ENCODE measurements around the gene MMP19. TPM values are rescaled to one million over a fixed set of nuclear protein-coding genes. Genes with fewer than 3 reads are reported as not detected.
A peak's percentile ranks its signal among the peaks of the same experiment; 100 is the strongest.

Gene MMP19
- total RNA-seq, 3 donors from 2014 or later: not detected

DNA sequence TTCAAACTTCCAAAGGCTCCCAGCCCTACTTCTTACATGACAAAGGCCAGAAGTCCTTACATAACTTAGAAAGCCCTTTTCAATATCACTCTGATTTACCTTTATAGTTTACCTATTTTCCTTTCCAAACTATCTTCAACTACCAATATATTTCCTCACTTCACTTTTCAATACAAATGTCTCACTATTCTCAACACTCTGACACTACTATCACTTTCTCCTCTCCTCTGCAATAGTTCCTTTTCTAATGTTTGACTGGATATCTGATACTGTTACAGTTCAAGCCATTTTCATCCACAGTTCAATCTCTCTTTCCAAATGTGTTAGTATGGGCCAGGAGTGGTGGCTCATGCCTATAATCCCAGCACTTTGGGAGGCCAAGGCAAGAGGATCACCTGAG is 28.5 kb downstream of the MMP19 start:
- ATAC-seq: no peak
- Mint-ChIP-seq H3K4me3 (peak overlapping the region; percentile 5), H3K36me3 (ENCODE audit: insufficient read depth) (peaks cover 11% of the 10 kb centered on the region), H3K4me1 (ENCODE audit: low read depth) (peaks cover 54% of the 10 kb centered on the region), H3K27me3 (ENCODE audit: low read depth) (no peaks in the 10 kb centered on the region), H3K9me3 (no peaks in the 10 kb centered on the region)
- no peak for DNase-seq

DNA sequence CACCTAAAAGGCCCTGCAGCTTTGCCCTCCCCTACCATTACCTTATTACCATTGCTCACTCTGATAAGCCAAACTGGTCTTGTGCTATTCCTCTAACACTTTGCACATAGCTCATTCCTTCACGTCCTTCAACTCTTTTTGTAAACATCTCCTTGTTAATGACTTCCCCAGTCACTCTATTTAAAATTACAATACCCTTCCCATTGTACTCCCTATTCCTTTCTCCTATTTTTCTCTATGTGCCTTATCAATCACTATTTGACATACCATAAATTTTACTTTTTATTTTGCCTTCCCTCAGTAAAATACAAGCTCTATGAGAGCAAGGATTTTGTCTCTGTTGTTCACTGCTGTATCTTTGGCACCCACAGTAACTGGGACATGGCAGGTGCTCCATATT is 30.6 kb downstream of the MMP19 start:
- Mint-ChIP-seq H3K9me3 (no peaks in the 10 kb centered on the region), H3K36me3 (ENCODE audit: insufficient read depth) (peaks cover 14% of the 10 kb centered on the region), H3K4me3 (no peak overlapping the region), H3K4me1 (ENCODE audit: low read depth) (peaks cover 45% of the 10 kb centered on the region), H3K27me3 (ENCODE audit: low read depth) (no peaks in the 10 kb centered on the region)
- no peak for ATAC-seq
- DNase-seq: no peak

DNA sequence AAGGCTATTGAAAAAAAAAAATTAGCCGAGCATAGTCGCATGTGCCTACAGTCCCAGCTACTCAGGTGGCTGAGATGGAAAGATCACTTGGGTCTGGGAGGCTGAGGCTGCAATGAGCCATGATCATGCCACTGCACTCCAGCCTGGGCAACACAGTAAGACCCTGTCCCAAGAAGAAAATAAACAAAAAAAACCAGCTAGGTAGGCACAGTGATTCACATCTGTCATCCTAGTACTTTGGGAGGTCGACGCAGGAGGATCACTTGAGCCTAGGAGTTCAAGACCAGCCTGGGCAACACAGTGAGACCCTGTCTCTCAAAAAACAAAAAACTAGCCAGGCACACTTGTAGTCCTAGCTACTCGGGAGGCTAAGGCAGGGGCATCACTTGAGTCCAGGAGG is 33.5 kb downstream of the MMP19 start:
- H3K9me3 Mint-ChIP-seq: no peaks in the 10 kb centered on the region
- no peaks in the 10 kb centered on the region for H3K27me3 Mint-ChIP-seq (ENCODE audit: low read depth)
- no peak overlapping the region for H3K4me3 Mint-ChIP-seq
- peaks cover 13% of the 10 kb centered on the region for H3K36me3 Mint-ChIP-seq (ENCODE audit: insufficient read depth)
- peaks cover 33% of the 10 kb centered on the region for H3K4me1 Mint-ChIP-seq (ENCODE audit: low read depth)
- no peak for DNase-seq
- no peak for ATAC-seq

DNA sequence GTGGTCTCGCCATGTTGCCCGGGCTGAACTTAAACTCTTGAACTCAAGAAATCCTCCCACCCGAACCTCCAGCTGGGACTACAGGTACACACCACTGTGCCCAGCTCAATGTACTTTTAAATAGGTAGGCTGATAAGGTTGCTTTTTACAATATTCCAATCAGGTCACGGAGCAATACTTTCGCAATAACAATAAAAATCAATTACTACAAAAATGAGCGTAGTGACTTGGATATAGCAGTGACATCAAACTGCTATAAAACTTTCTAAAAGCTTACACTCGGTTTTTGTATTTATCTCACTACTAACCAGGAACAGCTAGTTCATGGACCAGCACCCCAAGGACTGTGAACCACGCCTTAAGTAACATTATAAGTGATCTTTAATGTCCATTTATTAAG is 35.8 kb downstream of the MMP19 start:
- no peak for DNase-seq
- Mint-ChIP-seq H3K4me1 (ENCODE audit: low read depth) (peaks cover 18% of the 10 kb centered on the region), H3K9me3 (no peaks in the 10 kb centered on the region), H3K4me3 (no peak overlapping the region), H3K27me3 (ENCODE audit: low read depth) (no peaks in the 10 kb centered on the region), H3K36me3 (ENCODE audit: insufficient read depth) (peaks cover 13% of the 10 kb centered on the region)
- no peak for ATAC-seq

DNA sequence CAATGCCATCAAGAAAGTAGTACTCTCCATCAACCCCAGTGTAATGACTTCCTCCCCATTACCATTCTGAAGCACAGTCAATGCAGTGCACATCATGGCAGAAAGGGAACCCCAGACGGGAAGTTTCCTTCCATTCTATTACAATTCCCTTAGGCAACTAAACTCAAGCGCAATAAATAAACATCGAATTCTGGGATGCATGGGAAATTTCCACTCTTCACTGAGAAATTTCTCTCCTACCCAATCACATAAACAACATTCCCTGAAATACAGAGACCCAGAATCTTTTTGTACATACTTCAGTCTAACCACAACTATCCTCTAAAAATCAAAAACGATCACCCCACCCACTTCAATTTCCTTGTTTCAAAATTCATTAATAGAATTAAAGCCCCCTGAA is 45.2 kb downstream of the MMP19 start:
- Mint-ChIP-seq H3K36me3 (ENCODE audit: insufficient read depth) (peaks cover 29% of the 10 kb centered on the region), H3K9me3 (no peaks in the 10 kb centered on the region), H3K27me3 (ENCODE audit: low read depth) (no peaks in the 10 kb centered on the region), H3K4me3 (no peak overlapping the region), H3K4me1 (ENCODE audit: low read depth) (peaks cover 2% of the 10 kb centered on the region)
- DNase-seq (no peak), ATAC-seq (no peak)

DNA sequence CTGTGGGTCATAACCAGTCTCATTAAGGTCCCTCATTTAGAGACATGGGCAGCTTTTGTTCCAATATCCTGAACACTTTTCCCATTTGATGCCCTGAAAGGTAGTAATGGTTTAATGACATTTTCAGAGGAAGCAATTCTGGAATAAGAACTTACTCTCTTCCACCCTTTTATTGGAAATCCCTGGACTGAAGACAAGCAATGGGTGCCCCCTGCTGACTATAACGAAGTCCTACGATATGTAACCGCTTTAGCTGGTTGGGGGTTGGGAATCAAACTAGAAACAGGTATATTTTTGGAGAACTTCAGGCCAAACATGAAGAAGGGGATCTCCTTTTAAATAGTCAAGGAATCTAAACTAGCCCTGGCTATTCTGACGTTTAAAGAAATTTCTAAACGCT is 45.7 kb downstream of the MMP19 start:
- ATAC-seq (no peak), DNase-seq (no peak)
- no peaks in the 10 kb centered on the region for H3K27me3 Mint-ChIP-seq (ENCODE audit: low read depth)
- H3K4me1 Mint-ChIP-seq (ENCODE audit: low read depth): peaks cover 2% of the 10 kb centered on the region
- H3K9me3 Mint-ChIP-seq: no peaks in the 10 kb centered on the region
- peaks cover 29% of the 10 kb centered on the region for H3K36me3 Mint-ChIP-seq (ENCODE audit: insufficient read depth)
- no peak overlapping the region for H3K4me3 Mint-ChIP-seq

DNA sequence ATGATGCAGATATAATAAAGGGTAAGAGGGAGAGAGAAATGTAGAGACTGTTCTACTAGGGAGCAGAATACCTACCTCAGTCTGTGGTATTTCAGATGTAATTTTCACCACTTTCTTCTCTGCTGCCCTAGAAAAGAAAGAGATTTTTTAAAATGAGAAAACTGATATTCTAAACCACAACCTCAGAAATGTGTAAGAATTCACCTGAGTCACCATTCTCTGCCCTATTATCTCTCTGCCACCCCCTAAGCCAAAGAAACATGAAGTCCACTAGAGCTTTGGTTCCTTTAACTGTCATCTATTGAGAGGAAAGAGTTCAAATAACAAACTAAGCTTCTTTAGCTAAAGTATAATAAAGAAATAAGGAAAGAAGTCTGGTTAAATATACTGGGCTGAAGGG is 46.8 kb downstream of the MMP19 start:
- peaks cover 28% of the 10 kb centered on the region for H3K36me3 Mint-ChIP-seq (ENCODE audit: insufficient read depth)
- no peaks in the 10 kb centered on the region for H3K9me3 Mint-ChIP-seq
- no peaks in the 10 kb centered on the region for H3K27me3 Mint-ChIP-seq (ENCODE audit: low read depth)
- H3K4me3 Mint-ChIP-seq: no peak overlapping the region
- ATAC-seq (no peak), DNase-seq (no peak)
- peaks cover 2% of the 10 kb centered on the region for H3K4me1 Mint-ChIP-seq (ENCODE audit: low read depth)

DNA sequence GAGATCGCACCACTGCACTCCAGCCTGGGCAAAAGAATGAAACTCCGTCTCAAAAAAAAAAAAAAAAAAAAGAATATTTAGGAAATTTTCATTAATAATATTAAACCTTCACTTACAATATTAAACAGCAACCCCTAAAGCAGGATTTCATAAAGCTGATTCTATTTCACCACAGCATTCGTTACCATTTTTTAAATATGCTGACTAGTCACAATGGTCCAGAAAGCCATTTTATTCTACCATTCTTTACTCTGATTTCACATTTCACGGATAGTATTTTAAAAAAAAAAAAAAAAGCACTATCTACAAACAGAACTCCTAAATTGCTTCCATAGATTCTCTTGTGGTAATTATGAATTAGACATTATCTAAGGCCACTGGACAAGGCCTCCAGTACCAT is 52.8 kb downstream of the MMP19 start:
- Mint-ChIP-seq H3K27me3 (ENCODE audit: low read depth) (no peaks in the 10 kb centered on the region), H3K9me3 (no peaks in the 10 kb centered on the region), H3K4me3 (no peak overlapping the region), H3K36me3 (ENCODE audit: insufficient read depth) (peaks cover 27% of the 10 kb centered on the region), H3K4me1 (ENCODE audit: low read depth) (no peaks in the 10 kb centered on the region)
- DNase-seq: no peak
- no peak for ATAC-seq

DNA sequence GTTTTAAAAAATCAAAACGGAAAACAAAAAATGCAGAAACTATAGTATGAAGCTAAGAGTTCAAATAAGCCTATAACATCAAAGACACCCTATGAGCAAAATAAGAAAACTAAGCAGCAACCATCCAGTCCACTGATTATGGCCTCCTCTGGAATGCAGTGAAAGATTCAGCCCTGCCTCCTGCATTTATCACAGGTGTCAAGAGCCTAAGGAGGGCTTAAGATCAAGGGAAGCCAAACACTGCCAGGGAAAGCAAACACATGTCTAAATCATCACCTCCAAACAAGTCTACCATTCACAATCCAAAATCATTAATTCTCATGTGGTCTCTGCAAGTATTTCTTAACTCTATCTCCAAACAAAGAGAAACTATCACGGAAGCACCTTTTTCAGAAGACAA is 53.6 kb downstream of the MMP19 start:
- no peaks in the 10 kb centered on the region for H3K4me1 Mint-ChIP-seq (ENCODE audit: low read depth)
- peaks cover 24% of the 10 kb centered on the region for H3K36me3 Mint-ChIP-seq (ENCODE audit: insufficient read depth)
- H3K4me3 Mint-ChIP-seq: no peak overlapping the region
- no peak for DNase-seq
- no peaks in the 10 kb centered on the region for H3K27me3 Mint-ChIP-seq (ENCODE audit: low read depth)
- H3K9me3 Mint-ChIP-seq: no peaks in the 10 kb centered on the region
- ATAC-seq: no peak

DNA sequence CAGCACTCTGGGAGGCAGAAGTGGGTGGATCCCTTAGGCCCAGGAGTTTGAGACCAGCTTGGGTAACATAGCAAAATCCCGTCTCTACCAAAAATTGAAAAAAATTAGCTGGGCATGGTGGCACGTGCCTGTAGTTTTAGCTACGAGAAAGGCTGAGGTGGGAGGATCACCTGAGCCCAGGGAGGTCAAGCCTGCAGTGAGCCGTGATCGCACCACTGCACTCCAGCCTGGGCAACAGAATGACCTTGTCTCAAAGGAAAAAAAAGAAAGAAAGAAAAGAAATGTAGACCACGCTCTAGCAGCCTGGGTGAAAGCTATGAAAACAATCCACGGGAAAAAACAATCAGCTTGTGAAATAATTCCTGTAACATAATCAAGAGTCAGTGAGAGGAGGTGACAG is 54.2 kb downstream of the MMP19 start:
- no peaks in the 10 kb centered on the region for H3K4me1 Mint-ChIP-seq (ENCODE audit: low read depth)
- H3K9me3 Mint-ChIP-seq: no peaks in the 10 kb centered on the region
- no peaks in the 10 kb centered on the region for H3K27me3 Mint-ChIP-seq (ENCODE audit: low read depth)
- no peak for ATAC-seq
- H3K4me3 Mint-ChIP-seq: no peak overlapping the region
- peaks cover 29% of the 10 kb centered on the region for H3K36me3 Mint-ChIP-seq (ENCODE audit: insufficient read depth)
- DNase-seq: no peak

Other genes starting within 250 kb of the MMP19 start
- gene OR10P1, start 206.0 kb downstream of the MMP19 start, total RNA-seq: not detected
- 1 to 10 TPM in 2 of 3 donors, under 1 TPM in 1; 0.91 to 1.4 (median 1.3) TPM for gene ITGA7, start 135.0 kb downstream of the MMP19 start, total RNA-seq
- gene BLOC1S1, start 126.9 kb downstream of the MMP19 start, total RNA-seq: 10 to 100 TPM; 60.7 to 65.7 (median 61.7) TPM
- 1 to 10 TPM; 3.9 to 7.4 (median 5.1) TPM for gene RDH5, start 122.5 kb downstream of the MMP19 start, total RNA-seq
- 100 to 1,000 TPM; 158 to 177 (median 177) TPM for gene CD63, start 113.9 kb downstream of the MMP19 start, total RNA-seq
- 10 to 100 TPM; 12.3 to 15.5 (median 14.5) TPM for gene GDF11, start 99.8 kb downstream of the MMP19 start, total RNA-seq
- 10 to 100 TPM; 65.8 to 78.5 (median 69.6) TPM for gene SARNP, start 25.2 kb downstream of the MMP19 start, total RNA-seq
- gene ORMDL2, start 24.9 kb downstream of the MMP19 start, total RNA-seq: 10 to 100 TPM; 45.9 to 57.0 (median 49.9) TPM
- gene DNAJC14, start 13.3 kb downstream of the MMP19 start, total RNA-seq: 10 to 100 TPM; 32.4 to 38.2 (median 33.5) TPM
- 10 to 100 TPM; 24.9 to 30.0 (median 28.4) TPM for gene PYM1, start 85.0 kb upstream of the MMP19 start, total RNA-seq
- gene DGKA, start 88.2 kb upstream of the MMP19 start, total RNA-seq: 100 to 1,000 TPM; 132 to 164 (median 153) TPM
- under 1 TPM in 2 of 3 donors, not detected in 1; 0.13 to 0.41 TPM for gene PMEL, start 123.1 kb upstream of the MMP19 start, total RNA-seq
- 10 to 100 TPM; 65.4 to 80.1 (median 74.1) TPM for gene CDK2, start 123.9 kb upstream of the MMP19 start, total RNA-seq
- 10 to 100 TPM; 18.5 to 27.5 (median 22.6) TPM for gene RAB5B, start 131.1 kb upstream of the MMP19 start, total RNA-seq
- gene SUOX, start 154.3 kb upstream of the MMP19 start, total RNA-seq: 1 to 10 TPM in 2 of 3 donors, under 1 TPM in 1; 0.68 to 1.3 (median 1.2) TPM
- gene IKZF4, start 178.1 kb upstream of the MMP19 start, total RNA-seq: 10 to 100 TPM in 2 of 3 donors, 1 to 10 TPM in 1; 9.4 to 14.6 (median 10.5) TPM
- 100 to 1,000 TPM in 2 of 3 donors, 10 to 100 TPM in 1; 73.1 to 118 (median 110) TPM for gene RPS26, start 199.0 kb upstream of the MMP19 start, total RNA-seq
- 1 to 10 TPM in 1 of 3 donors, under 1 TPM in 2; 0.48 to 1.6 (median 0.63) TPM for gene ERBB3, start 237.2 kb upstream of the MMP19 start, total RNA-seq